Measurements from ENCODE around the gene IKBKG.
"Not testable (repeated sequence)": the region's sequence is repeated elsewhere in the genome, so short reads cannot be mapped to it uniquely, and the experiment has no call there.

- not testable (repeated sequence) for TF ChIP-seq EZH2 (IDR thresholded peaks at IDR 0.05; ENCODE audit: borderline replicate concordance, low read depth, low read length, severe bottlenecking); POLR2A (IDR thresholded peaks at IDR 0.05; ENCODE audit: low read depth, low read length); CTCF (IDR thresholded peaks at IDR 0.05; ENCODE audit: extremely low read depth in 1 of 2, insufficient read depth in 1 of 2, low read depth in 1 of 2, low read length in 2 of 2); POLR2AphosphoS5 (IDR thresholded peaks at IDR 0.05; ENCODE audit: insufficient read depth, low read depth, low read length); MYC (IDR thresholded peaks at IDR 0.05; ENCODE audit: low read depth, low read length); MAX (IDR thresholded peaks at IDR 0.05; ENCODE audit: insufficient read depth, insufficient read length)
Observed at GRCh38 chrX:154558896-154559295, 11.5 kb downstream of the IKBKG start.

Measured in endothelial cell of umbilical vein (primary cell).